ENCODE results near the gene ETV3. TPM values are rescaled to one million over a fixed set of nuclear protein-coding genes. Genes with fewer than 3 reads are reported as not detected.

Gene ETV3
- total RNA-seq, 1 experiment from 2014 or later, result 25.8 TPM

DNA sequence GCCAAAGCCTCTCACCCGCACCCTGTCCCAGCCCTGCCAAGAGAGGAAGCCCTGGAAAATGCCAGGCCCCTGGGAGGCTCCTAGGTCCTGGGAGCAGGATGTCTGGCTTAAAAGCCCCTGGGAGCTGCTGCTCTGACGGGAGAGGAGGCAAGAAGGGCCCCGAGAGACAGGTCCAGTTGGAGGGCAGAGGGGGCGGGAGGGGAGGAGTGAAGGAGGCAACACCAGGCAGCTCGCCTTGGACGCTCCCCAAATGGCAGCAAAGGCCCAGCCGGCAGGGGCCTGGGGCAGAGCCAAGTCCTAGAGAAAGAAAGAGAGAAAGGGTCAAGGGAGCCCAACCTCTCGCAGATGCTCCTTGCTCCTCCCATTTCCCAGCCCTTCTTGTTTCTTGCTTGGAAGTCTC lies 45.4 kb downstream of the ETV3 start:
- TF ChIP-seq, protein P1, sequence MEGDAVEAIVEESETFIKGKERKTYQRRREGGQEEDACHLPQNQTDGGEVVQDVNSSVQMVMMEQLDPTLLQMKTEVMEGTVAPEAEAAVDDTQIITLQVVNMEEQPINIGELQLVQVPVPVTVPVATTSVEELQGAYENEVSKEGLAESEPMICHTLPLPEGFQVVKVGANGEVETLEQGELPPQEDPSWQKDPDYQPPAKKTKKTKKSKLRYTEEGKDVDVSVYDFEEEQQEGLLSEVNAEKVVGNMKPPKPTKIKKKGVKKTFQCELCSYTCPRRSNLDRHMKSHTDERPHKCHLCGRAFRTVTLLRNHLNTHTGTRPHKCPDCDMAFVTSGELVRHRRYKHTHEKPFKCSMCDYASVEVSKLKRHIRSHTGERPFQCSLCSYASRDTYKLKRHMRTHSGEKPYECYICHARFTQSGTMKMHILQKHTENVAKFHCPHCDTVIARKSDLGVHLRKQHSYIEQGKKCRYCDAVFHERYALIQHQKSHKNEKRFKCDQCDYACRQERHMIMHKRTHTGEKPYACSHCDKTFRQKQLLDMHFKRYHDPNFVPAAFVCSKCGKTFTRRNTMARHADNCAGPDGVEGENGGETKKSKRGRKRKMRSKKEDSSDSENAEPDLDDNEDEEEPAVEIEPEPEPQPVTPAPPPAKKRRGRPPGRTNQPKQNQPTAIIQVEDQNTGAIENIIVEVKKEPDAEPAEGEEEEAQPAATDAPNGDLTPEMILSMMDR (IDR thresholded peaks at IDR 0.05; ENCODE audit: insufficient read depth in 1 of 2, low read depth in 1 of 2, low read length in 1 of 2, severe bottlenecking in 1 of 2, unreplicated experiment in 1 of 2), result no peak
- no TSS peak for BruUV-seq (replicated peaks)
- no peaks in the 10 kb centered on the region for H3K27me3 Mint-ChIP-seq (ENCODE audit: insufficient read depth, unreplicated experiment)
- H3K9me3 Mint-ChIP-seq (ENCODE audit: unreplicated experiment), result no peaks in the 10 kb centered on the region
- H3K36me3 Mint-ChIP-seq (ENCODE audit: insufficient read depth, unreplicated experiment), result peaks cover 5% of the 10 kb centered on the region
- Histone ChIP-seq H3K36me3 (ENCODE audit: control insufficient read depth, insufficient read depth, low read length) (no peaks in the 10 kb centered on the region), H3K9me3 (no peaks in the 10 kb centered on the region), H3K4me3 (ENCODE audit: low read depth, low read length) (no peak overlapping the region), H3K4me1 (no peaks in the 10 kb centered on the region), H3K27me3 (replicated peaks; ENCODE audit: control insufficient read depth, insufficient read depth, low read length) (no peaks in the 10 kb centered on the region)
- H3K4me1 Mint-ChIP-seq (ENCODE audit: low read depth, unreplicated experiment), result no peaks in the 10 kb centered on the region
- CTCF ChIA-PET, result no interaction called here
- no peak overlapping the region for H3K27ac Mint-ChIP-seq (ENCODE audit: unreplicated experiment)
- intact Hi-C loops (cut with micrococcal nuclease; ENCODE audit: unreplicated experiment), result no loop called here
- no peak overlapping the region for H3K4me3 Mint-ChIP-seq (ENCODE audit: unreplicated experiment)
- POLR2A ChIA-PET, result no interaction called here
- no peak for DNase-seq

GRCh38 chr1:157091668-157092273 lies 46.4 kb downstream of the ETV3 start:
- no peaks in the 10 kb centered on the region for H3K36me3 ChIP-seq (ENCODE audit: control insufficient read depth, insufficient read depth, low read length)
- TF ChIP-seq, protein P1 (IDR thresholded peaks at IDR 0.05; ENCODE audit: insufficient read depth in 1 of 2, low read depth in 1 of 2, low read length in 1 of 2, severe bottlenecking in 1 of 2, unreplicated experiment in 1 of 2), result no peak
- H3K4me3 ChIP-seq (ENCODE audit: low read depth, low read length), result no peak overlapping the region
- Mint-ChIP-seq H3K36me3 (ENCODE audit: insufficient read depth, unreplicated experiment) (peaks cover under 1% of the 10 kb centered on the region), H3K27me3 (ENCODE audit: insufficient read depth, unreplicated experiment) (no peaks in the 10 kb centered on the region), H3K27ac (ENCODE audit: unreplicated experiment) (no peak overlapping the region), H3K4me1 (ENCODE audit: low read depth, unreplicated experiment) (no peaks in the 10 kb centered on the region), H3K4me3 (ENCODE audit: unreplicated experiment) (no peak overlapping the region), H3K9me3 (ENCODE audit: unreplicated experiment) (no peaks in the 10 kb centered on the region)
- ChIA-PET CTCF (interaction anchor here (2.2 kb wide), 2 partner anchors 43 to 64 kb away, joined by 41 to 132 read pairs; no protein-coding TSS in a partner anchor), POLR2A (no interaction called here)
- DNase-seq, result no peak
- H3K9me3 ChIP-seq, result no peaks in the 10 kb centered on the region
- H3K4me1 ChIP-seq, result no peaks in the 10 kb centered on the region
- intact Hi-C loops (cut with micrococcal nuclease; ENCODE audit: unreplicated experiment), result loop anchor here (2.0 kb wide), 1 partner anchor 43 kb away; no protein-coding TSS in a partner anchor
- no peaks in the 10 kb centered on the region for H3K27me3 ChIP-seq (replicated peaks; ENCODE audit: control insufficient read depth, insufficient read depth, low read length)
- no TSS peak for BruUV-seq (replicated peaks)

GRCh38 chr1:157091186-157091585 lies 47.0 kb downstream of the ETV3 start:
- TF ChIP-seq, protein P1 (IDR thresholded peaks at IDR 0.05; ENCODE audit: insufficient read depth in 1 of 2, low read depth in 1 of 2, low read length in 1 of 2, severe bottlenecking in 1 of 2, unreplicated experiment in 1 of 2), result no peak
- Mint-ChIP-seq H3K4me1 (ENCODE audit: low read depth, unreplicated experiment) (no peaks in the 10 kb centered on the region), H3K4me3 (ENCODE audit: unreplicated experiment) (no peak overlapping the region), H3K36me3 (ENCODE audit: insufficient read depth, unreplicated experiment) (no peaks in the 10 kb centered on the region), H3K9me3 (ENCODE audit: unreplicated experiment) (no peaks in the 10 kb centered on the region), H3K27me3 (ENCODE audit: insufficient read depth, unreplicated experiment) (no peaks in the 10 kb centered on the region), H3K27ac (ENCODE audit: unreplicated experiment) (no peak overlapping the region)
- Histone ChIP-seq H3K9me3 (no peaks in the 10 kb centered on the region), H3K4me3 (ENCODE audit: low read depth, low read length) (no peak overlapping the region), H3K4me1 (no peaks in the 10 kb centered on the region), H3K27me3 (replicated peaks; ENCODE audit: control insufficient read depth, insufficient read depth, low read length) (no peaks in the 10 kb centered on the region), H3K36me3 (ENCODE audit: control insufficient read depth, insufficient read depth, low read length) (no peaks in the 10 kb centered on the region)
- no peak for DNase-seq
- ChIA-PET CTCF (interaction anchor here (1.4 to 2.2 kb wide), 4 partner anchors 16 to 65 kb away, joined by 7 to 132 read pairs (median 27); no protein-coding TSS in a partner anchor), POLR2A (no interaction called here)
- BruUV-seq (replicated peaks), result no TSS peak
- intact Hi-C loops (cut with micrococcal nuclease; ENCODE audit: unreplicated experiment), result loop anchor here (2.0 kb wide), 1 partner anchor 44 kb away; no protein-coding TSS in a partner anchor

All from Caco-2 (cell line).